K562 (cell line): ENCODE data around the gene IDS. TPM values are rescaled to one million over a fixed set of nuclear protein-coding genes. Genes with fewer than 3 reads are reported as not detected.

Experiments
- CBFA2T3 ChIP-seq: fragments of 450-650 bp; IDR thresholded peaks from 2 replicates; pipeline ENCODE4 v1.6.1; 2017
- GABPA ChIP-seq: fragments of 200-800 bp; sonication (Bioruptor generic); conservative IDR thresholded peaks from 2 replicates; pipeline ENCODE4 v1.6.1; 2016; ENCODE audit warnings: low read depth, missing genetic modification characterization, missing compliant biosample characterization
- GATAD2A ChIP-seq: fragments of 450-650 bp; IDR thresholded peaks from 2 replicates; pipeline ENCODE4 v1.6.1; 2017
- NR2F6 ChIP-seq: fragments of 450-650 bp; formaldehyde crosslinking; IDR thresholded peaks from 2 replicates; pipeline ENCODE4 v1.4.0; 2020; ENCODE audit warnings: mild to moderate bottlenecking
- SAP30 ChIP-seq: fragments of 200-600 bp; sonication (generic); IDR thresholded peaks from 2 replicates; pipeline ENCODE4 v1.6.1; 2012; ENCODE audit warnings: borderline replicate concordance, low read depth, mild to moderate bottlenecking, moderate library complexity, low read length, control low read depth, inconsistent platforms; ENCODE audit not compliant: insufficient read depth, poor library complexity, severe bottlenecking
- STAT5B ChIP-seq: fragments of 250-450 bp; sonication (Bioruptor Pico); IDR thresholded peaks from 2 replicates; pipeline ENCODE4 v1.8.0; 2021; ENCODE audit warnings: mild to moderate bottlenecking, inconsistent platforms
- TGIF2 ChIP-seq: sonication (generic); formaldehyde crosslinking; IDR thresholded peaks from 2 replicates; pipeline ENCODE4 v1.8.1; 2022; ENCODE audit warnings: mild to moderate bottlenecking, missing genetic modification reagents, moderate library complexity
- ZNF232 ChIP-seq: sonication (generic); formaldehyde crosslinking; IDR thresholded peaks from 2 replicates; pipeline ENCODE4 v1.8.0; 2022; ENCODE audit warnings: mild to moderate bottlenecking, missing genetic modification reagents
- ZNF696 ChIP-seq: fragments of 250-450 bp; sonication (Bioruptor Pico); conservative IDR thresholded peaks from 2 replicates; pipeline ENCODE4 v1.4.0; 2020; ENCODE audit warnings: mild to moderate bottlenecking, moderate library complexity
- ZSCAN29 ChIP-seq: fragments of 450-650 bp; IDR thresholded peaks from 2 replicates; pipeline ENCODE4 v1.6.1; 2017
- polyA plus RNA-seq, 8 experiments: library from polyadenylated mRNA; depleted of rRNA in 4 of 8; stranded (reverse) in 5 of 8; unstranded in 3 of 8; fragments of >200 nt; fragmentation: Nextera tagmentation in 2 of 8; fragmentation: Illumina TruSeq in 1 of 8; extraction: Ambion mirVana in 2 of 8; extraction: Trizol in 1 of 8; gene quantifications; 2 replicates each; pipeline versions ENCODE4 v1.2.1 to v1.2.3, GENCODE V29; 2011 to 2014; ENCODE audit warnings: inconsistent platforms in 1 of 8, missing spikeins in 1 of 8
- total RNA-seq, 7 experiments: library from RNA; depleted of rRNA in 6 of 7; stranded (reverse); fragments of >200 nt in 6 of 7; fragmentation: Illumina TruSeq in 2 of 7; extraction: Trizol in 2 of 7; gene quantifications; 2 replicates each; pipeline versions ENCODE4 v1.2.1 to v1.2.3, GENCODE V29; 2011 to 2021; ENCODE audit warnings: low replicate concordance in 1 of 7
- TF ChIP-seq, protein P1 (sequence below): fragments of 450-650 bp; IDR thresholded peaks from 2 replicates; pipeline ENCODE4 v1.6.1; 2016; ENCODE audit warnings: borderline replicate concordance
- TF ChIP-seq, protein P2 (sequence below): fragments of 450-650 bp; IDR thresholded peaks from 2 replicates; pipeline ENCODE4 v1.6.1; 2017; ENCODE audit warnings: mild to moderate bottlenecking, moderate library complexity
- TF ChIP-seq, protein P3 (sequence below), 2 experiments: fragments of 450-650 bp; IDR thresholded peaks; 2 replicates each; pipeline ENCODE4 v1.6.1; 2016; ENCODE audit warnings: mild to moderate bottlenecking in 2 of 2, borderline replicate concordance in 1 of 2, low read depth in 1 of 2, moderate library complexity in 1 of 2
- TF ChIP-seq, protein P4 (sequence below): fragments of 450-650 bp; formaldehyde crosslinking; IDR thresholded peaks from 2 replicates; pipeline ENCODE4 v1.4.0; 2020; ENCODE audit warnings: mild to moderate bottlenecking, moderate library complexity

Gene IDS
- total and polyA plus RNA-seq, 9 of the 15 experiments (the other 6 are each of a cell fraction or from before 2014, with no cell fraction given), result 2.0 to 18.6 (median 8.6) TPM

DNA sequence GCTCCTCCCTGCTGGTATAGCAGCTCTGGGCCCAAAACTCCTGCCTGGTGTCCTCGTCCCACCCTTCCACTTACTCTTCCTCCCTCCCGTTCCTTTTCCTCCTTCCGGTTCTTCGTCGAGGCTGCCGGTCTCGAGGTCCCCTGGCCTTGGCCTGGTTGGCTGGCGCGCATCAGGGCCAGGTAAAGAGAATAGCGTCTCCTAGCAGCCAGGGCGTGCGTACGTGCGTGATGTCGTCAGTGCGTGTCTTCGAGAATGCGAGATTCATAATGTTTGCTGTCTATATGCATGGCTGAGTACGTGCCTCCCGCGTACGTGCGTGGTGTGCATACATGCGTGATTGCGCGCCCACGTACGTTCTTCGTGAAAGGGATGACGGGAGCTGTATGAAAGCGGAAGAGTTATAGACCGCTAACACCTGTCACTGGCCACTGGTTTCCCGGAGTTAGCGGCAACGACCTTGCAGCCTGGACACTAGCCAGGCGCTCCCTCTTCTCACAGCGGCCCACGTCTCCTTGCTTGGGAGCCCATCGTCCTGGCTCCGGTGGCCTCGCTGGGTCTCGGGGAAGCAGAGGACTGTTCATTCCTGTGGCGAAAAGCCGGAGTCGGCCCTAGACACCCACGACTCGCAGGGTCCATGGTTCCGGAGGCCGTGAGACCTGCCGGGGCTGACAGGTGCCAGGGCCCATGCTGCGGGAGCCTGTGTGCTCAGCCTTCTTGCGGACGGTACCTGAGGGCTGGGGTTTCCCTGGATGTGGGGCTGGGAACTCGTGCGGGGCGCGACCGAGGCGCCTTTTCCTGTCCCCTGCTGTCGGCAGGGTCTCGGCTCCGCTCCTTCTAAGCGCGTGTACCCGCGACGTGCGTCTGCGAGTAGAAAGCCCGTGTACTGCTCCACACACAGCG is 35.8 kb upstream of the IDS start, which contains the start of gene EOLA1 (continued):
- TF ChIP-seq, protein P1, sequence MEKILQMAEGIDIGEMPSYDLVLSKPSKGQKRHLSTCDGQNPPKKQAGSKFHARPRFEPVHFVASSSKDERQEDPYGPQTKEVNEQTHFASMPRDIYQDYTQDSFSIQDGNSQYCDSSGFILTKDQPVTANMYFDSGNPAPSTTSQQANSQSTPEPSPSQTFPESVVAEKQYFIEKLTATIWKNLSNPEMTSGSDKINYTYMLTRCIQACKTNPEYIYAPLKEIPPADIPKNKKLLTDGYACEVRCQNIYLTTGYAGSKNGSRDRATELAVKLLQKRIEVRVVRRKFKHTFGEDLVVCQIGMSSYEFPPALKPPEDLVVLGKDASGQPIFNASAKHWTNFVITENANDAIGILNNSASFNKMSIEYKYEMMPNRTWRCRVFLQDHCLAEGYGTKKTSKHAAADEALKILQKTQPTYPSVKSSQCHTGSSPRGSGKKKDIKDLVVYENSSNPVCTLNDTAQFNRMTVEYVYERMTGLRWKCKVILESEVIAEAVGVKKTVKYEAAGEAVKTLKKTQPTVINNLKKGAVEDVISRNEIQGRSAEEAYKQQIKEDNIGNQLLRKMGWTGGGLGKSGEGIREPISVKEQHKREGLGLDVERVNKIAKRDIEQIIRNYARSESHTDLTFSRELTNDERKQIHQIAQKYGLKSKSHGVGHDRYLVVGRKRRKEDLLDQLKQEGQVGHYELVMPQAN, result peak; percentile 74
- no peak for TF ChIP-seq CBFA2T3
- TF ChIP-seq, protein P2, sequence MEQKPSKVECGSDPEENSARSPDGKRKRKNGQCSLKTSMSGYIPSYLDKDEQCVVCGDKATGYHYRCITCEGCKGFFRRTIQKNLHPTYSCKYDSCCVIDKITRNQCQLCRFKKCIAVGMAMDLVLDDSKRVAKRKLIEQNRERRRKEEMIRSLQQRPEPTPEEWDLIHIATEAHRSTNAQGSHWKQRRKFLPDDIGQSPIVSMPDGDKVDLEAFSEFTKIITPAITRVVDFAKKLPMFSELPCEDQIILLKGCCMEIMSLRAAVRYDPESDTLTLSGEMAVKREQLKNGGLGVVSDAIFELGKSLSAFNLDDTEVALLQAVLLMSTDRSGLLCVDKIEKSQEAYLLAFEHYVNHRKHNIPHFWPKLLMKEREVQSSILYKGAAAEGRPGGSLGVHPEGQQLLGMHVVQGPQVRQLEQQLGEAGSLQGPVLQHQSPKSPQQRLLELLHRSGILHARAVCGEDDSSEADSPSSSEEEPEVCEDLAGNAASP, result no peak
- TF ChIP-seq, protein P3, sequence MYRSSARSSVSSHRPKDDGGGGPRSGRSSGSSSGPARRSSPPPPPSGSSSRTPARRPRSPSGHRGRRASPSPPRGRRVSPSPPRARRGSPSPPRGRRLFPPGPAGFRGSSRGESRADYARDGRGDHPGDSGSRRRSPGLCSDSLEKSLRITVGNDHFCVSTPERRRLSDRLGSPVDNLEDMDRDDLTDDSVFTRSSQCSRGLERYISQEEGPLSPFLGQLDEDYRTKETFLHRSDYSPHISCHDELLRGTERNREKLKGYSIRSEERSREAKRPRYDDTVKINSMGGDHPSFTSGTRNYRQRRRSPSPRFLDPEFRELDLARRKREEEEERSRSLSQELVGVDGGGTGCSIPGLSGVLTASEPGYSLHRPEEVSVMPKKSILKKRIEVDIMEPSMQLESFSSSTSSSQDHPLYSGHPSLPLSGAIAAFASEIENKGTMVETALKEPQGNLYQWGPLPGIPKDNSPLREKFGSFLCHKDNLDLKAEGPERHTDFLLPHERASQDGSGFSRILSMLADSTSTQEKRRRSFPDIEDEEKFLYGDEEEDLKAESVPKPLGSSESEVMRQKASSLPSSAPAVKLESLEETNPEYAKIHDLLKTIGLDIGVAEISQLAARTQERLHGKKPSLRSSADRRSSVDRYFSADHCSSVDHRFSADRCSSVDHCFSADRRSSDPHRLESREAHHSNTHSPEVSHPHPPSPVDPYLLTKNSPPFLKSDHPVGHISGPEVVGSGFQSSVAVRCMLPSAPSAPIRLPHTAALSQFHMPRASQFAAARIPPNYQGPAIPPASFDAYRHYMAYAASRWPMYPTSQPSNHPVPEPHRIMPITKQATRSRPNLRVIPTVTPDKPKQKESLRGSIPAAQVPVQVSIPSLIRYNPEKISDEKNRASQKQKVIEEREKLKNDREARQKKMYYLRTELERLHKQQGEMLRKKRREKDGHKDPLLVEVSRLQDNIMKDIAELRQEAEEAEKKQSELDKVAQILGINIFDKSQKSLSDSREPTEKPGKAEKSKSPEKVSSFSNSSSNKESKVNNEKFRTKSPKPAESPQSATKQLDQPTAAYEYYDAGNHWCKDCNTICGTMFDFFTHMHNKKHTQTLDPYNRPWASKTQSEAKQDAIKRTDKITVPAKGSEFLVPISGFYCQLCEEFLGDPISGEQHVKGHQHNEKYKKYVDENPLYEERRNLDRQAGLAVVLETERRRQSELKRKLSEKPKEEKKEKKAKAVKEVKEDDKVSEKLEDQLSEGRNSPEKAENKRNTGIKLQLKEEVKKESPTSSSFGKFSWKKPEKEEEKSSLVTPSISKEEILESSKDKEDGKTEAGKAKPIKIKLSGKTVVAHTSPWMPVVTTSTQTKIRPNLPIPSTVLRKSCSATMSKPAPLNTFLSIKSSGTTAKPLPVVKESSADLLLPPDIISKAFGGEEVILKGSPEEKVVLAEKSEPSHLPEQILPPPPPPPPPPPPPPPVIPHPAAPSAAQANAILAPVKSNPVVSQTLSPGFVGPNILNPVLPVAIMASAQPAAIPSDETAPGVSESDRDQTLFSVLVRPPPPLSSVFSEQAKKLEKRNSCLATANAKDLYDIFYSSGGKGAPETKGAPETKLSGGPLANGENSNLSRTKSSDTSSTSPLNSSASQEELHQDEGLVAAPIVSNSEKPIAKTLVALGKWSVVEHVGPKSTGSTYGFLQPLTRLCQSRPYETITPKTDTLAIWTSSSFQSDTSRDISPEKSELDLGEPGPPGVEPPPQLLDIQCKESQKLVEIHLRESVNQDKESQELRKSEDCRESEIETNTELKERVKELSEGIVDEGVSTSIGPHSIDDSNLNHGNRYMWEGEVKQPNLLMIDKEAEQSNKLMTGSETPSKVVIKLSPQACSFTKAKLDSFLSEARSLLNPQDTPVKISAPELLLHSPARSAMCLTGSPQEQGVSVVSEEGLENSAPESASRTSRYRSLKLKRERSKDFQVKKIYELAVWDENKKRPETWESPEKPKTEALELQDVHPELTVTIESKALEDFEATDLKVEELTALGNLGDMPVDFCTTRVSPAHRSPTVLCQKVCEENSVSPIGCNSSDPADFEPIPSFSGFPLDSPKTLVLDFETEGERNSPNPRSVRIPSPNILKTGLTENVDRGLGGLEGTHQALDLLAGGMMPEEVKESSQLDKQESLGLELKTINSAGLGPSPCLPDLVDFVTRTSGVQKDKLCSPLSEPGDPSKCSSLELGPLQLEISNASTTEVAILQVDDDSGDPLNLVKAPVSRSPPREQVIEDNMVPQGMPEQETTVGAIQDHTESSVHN (IDR thresholded peaks at IDR 0.05; ENCODE audit: borderline replicate concordance in 1 of 2, low read depth in 1 of 2), result no peak
- TF ChIP-seq TGIF2, result 0 out of 2 replicates have a peak, but pooled peaks have one; percentile 62
- TF ChIP-seq ZNF696 (CRISPR knock-in tag), result no peak
- TF ChIP-seq, protein P4, sequence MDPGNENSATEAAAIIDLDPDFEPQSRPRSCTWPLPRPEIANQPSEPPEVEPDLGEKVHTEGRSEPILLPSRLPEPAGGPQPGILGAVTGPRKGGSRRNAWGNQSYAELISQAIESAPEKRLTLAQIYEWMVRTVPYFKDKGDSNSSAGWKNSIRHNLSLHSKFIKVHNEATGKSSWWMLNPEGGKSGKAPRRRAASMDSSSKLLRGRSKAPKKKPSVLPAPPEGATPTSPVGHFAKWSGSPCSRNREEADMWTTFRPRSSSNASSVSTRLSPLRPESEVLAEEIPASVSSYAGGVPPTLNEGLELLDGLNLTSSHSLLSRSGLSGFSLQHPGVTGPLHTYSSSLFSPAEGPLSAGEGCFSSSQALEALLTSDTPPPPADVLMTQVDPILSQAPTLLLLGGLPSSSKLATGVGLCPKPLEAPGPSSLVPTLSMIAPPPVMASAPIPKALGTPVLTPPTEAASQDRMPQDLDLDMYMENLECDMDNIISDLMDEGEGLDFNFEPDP (CRISPR knock-in tag), result no peak
- TF ChIP-seq STAT5B (CRISPR knock-in tag), result no peak
- peak; percentile 90 for TF ChIP-seq SAP30
- no peak for TF ChIP-seq ZNF232 (CRISPR knock-in tag)
- no peak for TF ChIP-seq ZSCAN29
- no peak for TF ChIP-seq NR2F6 (CRISPR knock-in tag)
- 0 out of 2 replicates have a peak, but pooled peaks have one; percentile 11 for TF ChIP-seq GATAD2A
- TF ChIP-seq GABPA (tag), result peak; percentile 63; the same call in 1 of the 2 replicates
